GM12801 (cell line): Measurements from ENCODE around the gene EIF3I.

Source experiments
- CTCF ChIP-seq: IDR thresholded peaks from one replicate; pipeline ENCODE4 v1.5.1; 2011; ENCODE audit warnings: control low read depth; ENCODE audit not compliant: insufficient read length; ENCODE audit errors: extremely low read depth

EIF3I gene

GRCh38 chr1:32249831-32250525, 27.8 kb downstream of the EIF3I start:
- no peak for TF ChIP-seq CTCF

GRCh38 chr1:32250893-32251716, 28.9 kb downstream of the EIF3I start, which contains the start of gene LCK:
Gene LCK (plus strand): TSS chr1:32251265. CDS start chr1:32274330, 23,065 bp downstream.
- no peak for TF ChIP-seq CTCF

GRCh38 chr1:32255072-32256071, 33.2 kb downstream of the EIF3I start:
- TF ChIP-seq CTCF: no peak

GRCh38 chr1:32256473-32257226, 34.4 kb downstream of the EIF3I start:
- TF ChIP-seq CTCF: no peak

- no peak for TF ChIP-seq CTCF
These were observed 35.0 kb downstream of the EIF3I start for GRCh38 chr1:32257227-32257508.

- TF ChIP-seq CTCF: no peak
These were observed 41.5 kb downstream of the EIF3I start for GRCh38 chr1:32263744-32264143.
